Right hindlimb (tissue), 1 donor: ENCODE data around the gene TMEM178A.
"Not testable (repeated sequence)": the region's sequence is repeated elsewhere in the genome, so short reads cannot be mapped to it uniquely, and the experiment has no call there.

Experiments
- DNase-seq: peaks from one replicate; pipeline ENCODE4 v3.0.0-alpha.2; 2018

The TMEM178A gene

DNA sequence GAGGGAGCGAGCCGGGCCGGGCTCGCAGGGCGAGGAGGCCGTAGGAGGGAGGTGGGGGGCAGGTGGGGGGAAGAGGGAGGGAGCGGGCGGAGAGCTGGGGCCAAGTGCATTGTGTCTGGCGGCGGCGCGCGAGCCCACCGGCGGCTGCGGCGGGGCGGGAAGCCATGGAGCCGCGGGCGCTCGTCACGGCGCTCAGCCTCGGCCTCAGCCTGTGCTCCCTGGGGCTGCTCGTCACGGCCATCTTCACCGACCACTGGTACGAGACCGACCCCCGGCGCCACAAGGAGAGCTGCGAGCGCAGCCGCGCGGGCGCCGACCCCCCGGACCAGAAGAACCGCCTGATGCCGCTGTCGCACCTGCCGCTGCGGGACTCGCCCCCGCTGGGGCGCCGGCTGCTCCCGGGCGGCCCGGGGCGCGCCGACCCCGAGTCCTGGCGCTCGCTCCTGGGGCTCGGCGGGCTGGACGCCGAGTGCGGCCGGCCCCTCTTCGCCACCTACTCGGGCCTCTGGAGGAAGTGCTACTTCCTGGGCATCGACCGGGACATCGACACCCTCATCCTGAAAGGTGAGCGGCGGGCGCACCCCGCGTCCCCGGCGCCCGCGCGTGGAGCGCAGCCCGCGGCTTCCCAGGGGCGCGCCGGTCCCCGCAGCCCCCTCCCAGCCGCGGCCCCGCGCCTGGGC lies at the start of gene TMEM178A:
TSS of gene TMEM178A (plus strand) at position 107 of the 680 bp plus-strand sequence. CDS start at position 165, 58 bp downstream.
- DNase-seq, result peak; percentile 50

DNA sequence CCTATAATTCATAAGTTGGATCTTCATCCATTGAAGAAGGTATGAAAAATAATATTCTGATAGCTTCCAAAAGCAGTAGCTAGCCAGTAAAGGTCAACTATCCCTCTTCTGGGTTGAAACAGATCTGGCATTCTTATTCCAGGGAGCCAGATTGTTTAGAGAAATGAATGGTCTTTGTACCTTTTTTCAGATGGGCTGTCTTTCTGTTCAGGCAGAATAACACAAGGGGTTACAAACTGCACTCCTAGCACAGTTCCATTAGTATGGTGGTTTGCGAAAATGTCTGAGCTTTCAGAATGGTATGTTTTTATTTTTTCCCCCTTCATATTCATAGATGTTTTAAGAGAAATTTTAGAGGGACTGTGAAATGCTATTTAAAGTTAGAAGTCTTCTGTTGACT lies 47.5 kb upstream of the TMEM178A start:
- DNase-seq, result no peak

DNA sequence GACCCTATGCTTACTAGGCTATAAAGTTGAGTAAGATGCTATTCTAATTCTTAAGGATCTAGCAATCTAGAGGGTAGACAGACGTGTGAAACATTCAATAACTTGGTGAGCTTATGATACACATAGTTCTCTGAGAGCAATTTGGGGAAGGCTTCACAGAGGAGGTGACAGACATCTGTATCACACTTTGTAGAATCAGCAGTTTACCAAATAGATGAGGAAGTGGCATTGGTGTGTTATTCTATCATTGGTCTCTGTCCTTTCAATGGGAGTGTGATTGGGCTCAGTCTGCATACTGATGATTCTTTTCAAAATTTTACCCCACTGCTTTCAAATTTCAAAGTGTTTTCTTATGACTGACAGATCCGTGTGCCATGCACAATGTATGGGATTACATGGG lies 47.0 kb upstream of the TMEM178A start:
- no peak for DNase-seq

DNA sequence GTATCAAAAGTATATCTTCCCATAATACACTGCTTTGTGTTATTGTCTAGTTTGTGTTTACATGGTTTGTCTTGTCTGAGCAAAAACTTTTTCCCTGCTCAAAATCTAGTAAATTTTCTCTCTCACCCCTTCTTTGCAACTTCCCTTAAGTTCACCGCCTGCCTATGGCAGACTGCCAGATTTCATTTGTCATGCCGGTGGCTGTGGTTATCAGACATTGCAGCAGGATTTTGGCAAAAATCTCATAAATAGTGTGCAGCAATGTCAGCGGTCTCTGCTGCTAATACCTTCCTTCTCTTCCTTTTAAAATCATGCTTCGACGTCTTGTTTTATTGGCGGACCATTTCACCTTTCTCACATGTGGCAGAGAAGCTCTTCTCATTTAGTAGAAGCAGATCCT lies 45.6 kb upstream of the TMEM178A start:
- peak; percentile 39 for DNase-seq

DNA sequence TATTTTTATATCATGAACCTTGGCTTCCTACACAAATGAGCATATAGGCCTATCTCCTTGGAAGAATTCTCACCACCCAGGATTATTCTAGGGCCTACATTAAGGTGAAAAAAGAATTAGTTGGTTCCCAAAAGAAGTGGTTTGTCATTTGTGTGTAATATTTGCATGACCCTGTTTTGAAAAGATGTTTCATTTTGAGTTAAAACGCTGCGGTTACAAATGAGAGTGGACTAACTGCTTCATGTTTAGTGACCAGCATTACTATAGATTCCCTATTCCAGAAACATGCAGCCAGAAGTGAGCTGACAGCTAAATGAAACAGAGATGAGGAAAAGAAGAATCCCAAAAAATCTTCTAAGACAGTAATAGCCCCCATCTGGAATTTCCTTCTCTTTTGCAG lies 44.1 kb upstream of the TMEM178A start:
- DNase-seq, result no peak

DNA sequence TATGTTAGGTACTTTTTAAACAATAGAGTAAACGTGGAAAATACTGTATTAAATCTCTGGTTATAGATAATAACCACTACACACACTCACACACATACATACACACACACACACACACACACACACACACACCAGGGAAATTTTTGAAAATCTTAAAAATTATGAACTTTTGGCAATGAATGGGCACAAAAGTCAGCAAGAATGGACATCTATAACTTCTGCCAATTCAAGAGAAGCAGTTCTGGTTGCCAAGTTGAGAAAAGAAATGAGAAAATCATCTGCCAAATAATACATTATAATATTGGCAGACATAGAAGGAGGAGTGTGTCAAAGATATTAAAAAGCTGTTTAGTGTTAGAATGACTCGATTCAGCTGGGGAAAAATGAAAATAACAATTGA lies 42.9 kb upstream of the TMEM178A start:
- peak; percentile 44 for DNase-seq

DNA sequence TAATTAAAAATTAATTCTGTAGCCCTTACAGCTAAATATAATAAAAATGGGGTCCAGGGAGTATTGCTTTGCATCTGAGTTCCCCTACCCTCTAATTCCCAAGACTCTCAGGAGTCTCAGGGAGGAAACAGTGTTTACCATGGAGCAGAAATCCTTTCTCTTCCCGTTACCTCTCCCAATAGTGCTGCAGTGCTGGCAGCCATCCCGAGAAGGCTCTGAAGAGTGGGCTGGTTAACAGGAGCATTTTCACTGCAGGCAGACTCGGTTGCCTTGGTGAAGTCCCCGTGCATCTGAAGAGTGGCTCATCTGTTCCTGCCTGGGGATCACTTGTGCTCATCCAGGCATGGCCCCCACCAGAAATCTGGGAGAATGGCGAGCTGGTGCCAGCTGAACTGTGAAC lies 41.8 kb upstream of the TMEM178A start:
- DNase-seq, result peak; percentile 74

DNA sequence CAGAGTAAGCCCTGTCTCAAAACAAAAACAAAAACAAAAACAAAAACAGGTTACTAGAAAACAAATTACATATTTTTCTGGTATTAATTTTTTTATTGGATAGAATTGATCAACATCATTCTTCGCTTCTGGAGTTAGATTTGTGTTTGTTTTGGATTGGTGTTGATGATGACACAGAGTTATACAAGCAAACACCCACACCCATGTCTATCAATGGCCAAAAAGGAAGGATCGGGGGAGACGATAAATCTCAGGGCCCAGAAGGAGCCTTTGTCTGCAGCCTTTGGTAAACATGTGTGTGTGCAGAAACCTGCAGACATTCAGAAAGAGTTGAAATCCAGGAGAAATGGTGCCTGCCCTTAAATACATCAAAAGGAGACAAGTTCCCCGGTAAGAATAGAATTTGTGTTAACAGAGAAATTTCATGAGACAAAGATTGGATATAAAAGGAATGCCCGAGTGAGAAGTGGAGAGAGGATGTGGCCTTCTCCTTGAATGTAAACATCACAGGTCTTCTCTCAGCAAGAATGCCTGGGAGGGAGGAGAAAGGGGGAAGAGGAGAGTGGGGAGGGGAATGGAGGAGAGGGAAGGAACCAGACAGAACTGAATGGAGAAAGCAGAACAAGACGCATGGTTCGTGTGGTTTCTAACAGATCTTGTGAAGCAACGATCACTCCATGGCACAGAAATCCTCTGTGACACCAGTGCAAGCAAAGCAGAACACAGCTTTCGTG lies 40.4 kb upstream of the TMEM178A start:
- no peak for DNase-seq

DNA sequence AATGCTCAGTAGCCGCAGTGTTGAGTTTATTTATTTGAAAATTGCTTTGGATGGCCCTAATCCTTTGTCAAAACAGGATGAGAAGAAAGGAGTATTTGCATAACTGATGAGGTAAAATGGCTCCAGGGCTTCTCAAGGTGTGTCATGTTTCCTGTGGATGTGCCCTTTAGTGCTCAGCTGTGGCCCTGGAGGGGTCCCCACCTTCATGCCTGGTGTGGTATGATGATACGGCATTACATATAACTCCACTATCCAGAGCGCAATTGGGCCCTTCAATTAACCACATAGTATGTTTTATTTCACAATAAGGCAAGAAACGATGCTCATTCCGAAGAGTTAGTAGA lies 39.8 kb upstream of the TMEM178A start:
- DNase-seq, result no peak

DNA sequence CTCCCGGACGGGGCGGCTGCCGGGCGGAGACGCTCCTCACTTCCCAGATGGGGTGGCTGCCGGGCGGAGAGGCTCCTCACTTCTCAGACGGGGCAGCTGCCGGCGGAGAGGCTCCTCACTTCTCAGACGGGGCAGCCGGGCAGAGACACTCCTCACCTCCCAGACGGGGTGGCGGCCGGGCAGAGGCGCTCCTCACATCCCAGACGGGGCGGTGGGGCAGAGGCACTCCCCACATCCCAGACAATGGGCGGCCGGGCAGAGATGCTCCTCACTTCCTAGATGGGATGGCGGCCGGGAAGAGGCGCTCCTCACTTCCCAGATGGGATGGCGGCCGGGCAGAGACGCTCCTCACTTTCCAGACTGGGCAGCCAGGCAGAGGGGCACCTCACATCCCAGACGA lies 37.4 kb upstream of the TMEM178A start:
- DNase-seq, result not testable (repeated sequence)

DNA sequence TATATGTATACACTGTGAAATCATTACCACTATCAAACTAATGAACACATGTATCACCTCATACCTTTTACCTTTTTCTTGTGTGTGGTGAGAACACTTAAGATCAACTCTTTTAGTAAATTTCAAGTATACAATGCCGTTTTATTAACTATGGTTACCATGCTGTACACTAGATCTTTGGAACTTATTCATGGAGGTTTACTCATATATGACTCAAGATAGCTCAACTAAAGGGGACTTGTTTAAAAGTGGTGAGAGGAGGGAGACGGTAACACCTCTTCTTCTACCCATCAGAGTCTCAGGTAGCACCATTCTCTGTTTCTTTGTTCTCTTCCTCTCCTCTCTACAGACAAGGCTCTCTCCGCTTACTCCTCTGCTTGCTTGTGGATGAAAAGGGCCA lies 36.1 kb upstream of the TMEM178A start:
- no peak for DNase-seq

DNA sequence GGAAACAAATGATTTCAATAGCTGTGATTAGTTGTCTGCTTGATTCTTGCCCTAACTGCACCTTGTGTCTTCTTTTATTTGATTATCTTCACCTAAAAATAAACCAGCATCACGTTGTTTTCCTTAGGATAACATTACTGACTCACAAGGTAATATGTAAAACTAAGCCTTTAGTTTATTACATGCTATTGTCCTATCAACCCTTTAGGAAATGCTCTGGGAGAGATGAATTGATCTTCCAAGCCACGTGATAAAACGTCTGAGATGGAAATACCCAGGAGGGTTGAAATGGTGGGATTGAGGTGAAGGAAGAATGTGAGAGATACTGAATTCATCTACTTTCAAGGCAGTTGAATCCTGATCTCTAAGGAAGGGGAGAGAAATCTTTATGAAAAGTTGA lies 34.5 kb upstream of the TMEM178A start:
- no peak for DNase-seq

DNA sequence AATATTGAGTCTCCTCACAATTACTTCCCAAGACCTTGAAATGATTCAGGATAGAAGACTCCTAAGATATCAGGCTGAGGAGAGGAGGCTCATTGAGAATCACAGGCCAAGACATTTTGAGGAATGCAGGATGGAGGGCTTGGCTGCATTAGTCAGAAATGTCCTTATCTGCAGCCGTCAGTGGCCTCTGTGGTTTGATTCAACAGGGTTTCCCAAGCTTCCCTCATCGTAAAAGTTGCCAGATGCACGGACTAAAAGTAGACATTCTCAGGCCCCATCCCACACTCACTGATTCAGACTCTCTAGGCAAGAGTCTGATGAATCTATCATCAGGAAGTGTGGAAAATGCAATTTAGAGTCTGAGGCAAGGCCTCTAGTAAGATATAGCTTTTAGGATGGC lies 34.0 kb upstream of the TMEM178A start:
- DNase-seq, result no peak

DNA sequence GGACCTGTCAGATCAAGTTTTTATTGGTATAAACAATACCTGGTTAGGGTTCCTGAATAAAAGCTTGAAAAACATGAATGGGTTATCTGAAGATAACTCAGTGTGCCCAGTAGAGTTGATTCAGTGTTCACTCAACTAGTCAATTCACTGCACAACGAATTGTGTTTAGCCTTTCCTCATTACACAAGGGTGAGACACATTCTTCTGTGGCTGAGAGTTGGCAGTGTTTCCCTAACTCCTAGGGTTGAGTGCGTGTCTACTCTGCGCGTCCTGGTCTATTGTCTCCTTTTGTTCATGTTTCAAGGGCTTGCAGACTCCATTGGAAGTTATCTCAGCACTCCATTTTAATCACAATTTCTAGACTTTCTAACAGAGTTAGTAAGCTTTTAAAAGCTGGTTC lies 32.8 kb upstream of the TMEM178A start:
- DNase-seq, result no peak

DNA sequence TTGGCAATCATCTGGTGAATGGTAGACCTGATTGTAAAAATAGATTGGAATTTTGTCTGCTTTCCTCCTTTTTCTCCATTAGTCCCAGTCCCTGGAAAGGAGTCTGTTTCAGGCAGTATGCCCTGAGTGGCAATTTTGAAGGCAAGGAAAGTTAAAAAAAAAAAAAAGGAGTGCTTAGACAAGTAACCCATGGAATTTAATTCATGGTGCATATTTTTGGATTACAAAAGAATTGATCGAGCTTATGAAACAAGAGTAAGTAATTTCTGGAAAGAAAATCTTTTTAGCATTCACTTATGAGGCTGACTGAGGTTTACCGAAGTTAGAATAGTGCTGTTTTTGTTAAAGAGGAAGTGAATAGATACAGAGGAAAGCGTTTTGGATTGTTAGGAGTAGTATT lies 29.4 kb upstream of the TMEM178A start:
- DNase-seq, result no peak

DNA sequence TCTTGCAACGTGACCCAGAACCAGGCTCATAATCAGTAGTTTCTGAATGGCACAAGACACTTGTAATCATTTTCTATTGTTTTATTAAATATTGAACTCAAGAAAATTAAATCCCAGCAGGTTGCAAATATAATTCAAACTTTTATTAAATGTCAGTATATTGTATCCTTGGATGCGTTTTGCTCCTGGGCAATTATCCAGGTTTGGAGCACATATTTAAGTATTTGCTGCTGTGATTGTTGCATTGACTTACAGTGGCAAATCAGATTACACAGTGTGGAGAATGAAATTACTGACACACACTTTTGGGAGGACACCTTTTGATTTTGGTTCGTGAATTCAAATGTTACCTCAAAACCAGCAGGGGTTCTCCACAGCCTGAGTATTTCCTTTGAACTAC lies 27.1 kb upstream of the TMEM178A start:
- no peak for DNase-seq

DNA sequence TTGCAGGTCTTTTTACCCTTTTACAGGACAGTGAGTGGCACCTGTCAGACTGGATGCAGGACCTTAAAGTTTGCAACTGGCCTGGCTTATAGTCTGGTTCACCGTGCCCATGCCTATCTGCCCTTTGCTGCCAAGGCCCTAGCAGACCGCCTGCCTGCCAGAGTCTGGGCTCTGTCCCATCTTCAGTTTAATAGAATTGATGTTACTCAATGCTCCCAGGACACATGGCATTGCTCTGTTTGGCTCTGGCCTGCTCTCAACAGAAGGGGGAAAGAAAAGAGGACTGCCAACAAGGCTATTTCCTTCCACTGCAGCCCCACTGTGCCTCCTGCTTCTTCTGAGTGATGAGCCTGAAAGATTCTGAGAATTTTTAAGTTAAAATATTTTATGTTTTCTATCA lies 25.6 kb upstream of the TMEM178A start:
- DNase-seq, result no peak

DNA sequence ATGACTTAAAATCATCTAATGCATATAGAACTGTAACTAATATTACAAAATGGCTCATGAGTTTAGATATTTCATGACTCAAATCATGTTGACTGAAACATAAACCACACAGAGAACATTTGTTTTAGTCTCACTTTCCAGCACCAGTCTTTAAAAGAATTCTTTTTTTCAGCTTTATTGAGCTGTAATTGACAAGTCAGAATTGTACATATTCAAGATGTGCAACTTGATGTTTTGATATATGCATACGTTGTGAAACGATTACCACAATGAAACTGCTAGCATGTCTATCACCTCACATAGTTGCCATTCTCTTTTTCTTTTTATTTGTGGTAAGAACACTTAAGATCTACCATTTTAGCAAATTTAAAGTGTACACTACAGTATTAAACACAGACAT lies 25.0 kb upstream of the TMEM178A start:
- DNase-seq, result no peak

DNA sequence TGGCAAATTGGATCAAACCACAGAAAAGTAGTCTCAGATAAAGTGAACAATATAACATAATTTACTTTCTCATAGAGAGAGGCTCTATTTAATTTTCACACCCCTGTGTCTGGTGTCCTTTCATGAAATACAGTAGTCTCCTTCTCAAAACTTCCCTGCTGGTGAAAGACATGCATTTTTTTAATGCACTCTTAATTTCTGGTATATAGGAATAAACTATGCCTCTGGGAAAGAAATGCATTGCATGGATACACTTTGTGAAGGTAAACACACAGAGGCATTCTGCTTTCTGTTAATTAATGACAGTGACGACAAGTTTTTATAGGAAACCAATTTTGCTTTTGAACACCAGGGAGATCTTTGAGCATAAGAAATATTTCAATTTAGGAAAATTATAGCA lies 24.1 kb upstream of the TMEM178A start:
- DNase-seq, result no peak

DNA sequence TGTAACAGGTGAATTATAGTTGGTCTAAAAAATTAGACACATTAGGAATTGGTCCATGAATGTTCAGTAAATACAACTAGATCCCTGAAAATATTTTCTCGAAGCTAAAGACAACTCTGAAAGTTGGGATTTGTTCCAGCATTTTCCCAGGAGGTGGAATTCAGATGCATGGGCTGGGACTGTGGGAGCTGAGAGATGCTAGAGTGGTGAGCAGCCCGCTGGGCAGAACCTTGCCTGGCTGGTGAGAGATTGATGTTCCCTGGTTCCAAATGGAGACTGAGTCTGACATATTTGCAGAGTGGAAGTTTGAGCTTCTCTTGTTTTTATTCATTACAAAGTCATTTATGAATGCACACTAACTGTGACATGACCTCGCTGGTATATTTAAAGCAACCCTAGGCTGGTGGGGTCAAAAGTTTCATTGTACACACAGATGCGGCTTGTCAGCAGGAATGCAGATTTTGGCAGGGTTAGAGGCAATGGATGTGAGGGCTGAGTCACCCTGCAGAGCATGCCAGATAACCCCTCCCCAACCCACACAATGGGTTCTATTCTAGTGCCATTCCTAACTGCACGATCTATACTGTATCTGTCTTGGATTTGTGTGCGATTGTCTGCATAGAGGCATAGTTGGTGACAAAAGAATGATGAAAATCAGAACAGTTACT lies 23.5 kb upstream of the TMEM178A start:
- peak; percentile 36 for DNase-seq

DNA sequence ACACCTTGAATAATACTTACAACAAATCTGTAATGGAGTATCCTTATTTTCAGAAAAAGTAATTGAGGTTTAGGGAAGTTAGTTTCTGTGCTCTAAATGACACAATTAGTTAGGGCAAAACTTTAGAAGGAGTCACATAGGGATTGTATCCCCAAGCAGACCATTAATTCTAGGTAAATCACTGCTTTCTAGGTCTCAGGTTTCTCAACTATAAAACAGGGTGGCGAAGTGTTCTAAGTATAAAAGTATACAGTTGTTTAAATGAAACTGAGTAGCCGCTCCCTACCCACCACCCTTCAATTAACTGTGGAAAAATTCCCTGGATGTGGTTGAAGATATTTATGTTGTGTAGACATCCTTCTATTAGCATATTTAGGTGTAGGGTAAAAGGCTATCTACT lies 19.9 kb upstream of the TMEM178A start:
- no peak for DNase-seq

DNA sequence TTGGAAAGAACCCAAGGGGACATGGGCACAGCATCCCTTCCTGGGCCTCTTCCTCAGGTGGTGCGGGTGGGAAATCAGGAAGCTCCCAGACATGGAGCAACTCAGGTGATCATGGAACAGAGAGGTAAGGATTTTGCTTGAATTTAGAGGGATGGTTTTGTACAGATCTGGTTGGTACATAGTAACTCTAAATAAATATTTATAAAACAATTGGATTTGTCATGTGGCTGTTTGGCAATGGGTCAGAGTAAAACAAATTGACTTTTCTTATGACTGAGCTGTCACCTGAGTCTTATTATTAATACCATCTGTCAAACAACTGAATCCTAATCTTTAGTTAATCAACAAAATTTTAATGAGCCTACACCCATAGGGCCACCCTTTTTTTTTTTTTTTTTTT lies 19.4 kb upstream of the TMEM178A start:
- DNase-seq, result no peak

DNA sequence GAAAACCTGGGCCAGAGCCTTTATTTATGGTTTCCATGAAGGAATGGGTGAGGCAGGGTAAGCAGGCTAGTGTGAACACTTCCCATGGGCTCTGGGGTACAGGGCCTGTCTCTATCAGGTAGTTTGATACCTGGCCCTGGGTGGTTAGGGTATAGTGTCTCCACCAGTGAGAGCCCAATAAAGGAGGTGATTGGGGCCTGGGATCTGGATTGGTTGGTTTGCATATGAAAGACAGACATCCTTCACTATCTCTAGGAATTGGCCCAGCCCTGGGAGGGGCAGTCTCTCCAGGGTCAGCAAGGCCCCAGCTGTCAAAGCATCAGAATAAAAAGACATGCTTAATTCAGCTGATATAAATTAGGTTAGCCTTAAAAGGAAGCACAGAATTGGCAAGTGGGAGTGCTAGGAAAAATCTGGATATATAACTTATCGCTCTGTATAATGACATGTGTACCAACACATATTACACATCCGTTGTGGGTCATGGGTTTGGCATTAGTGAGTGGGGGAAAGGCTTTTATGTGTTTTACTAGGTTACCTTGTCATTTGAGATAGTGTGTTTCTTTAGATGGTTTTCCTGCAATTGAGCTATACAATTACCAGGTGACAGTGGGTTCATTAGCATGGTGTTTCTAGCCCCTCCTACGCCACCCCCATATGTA lies 18.5 kb upstream of the TMEM178A start:
- no peak for DNase-seq

DNA sequence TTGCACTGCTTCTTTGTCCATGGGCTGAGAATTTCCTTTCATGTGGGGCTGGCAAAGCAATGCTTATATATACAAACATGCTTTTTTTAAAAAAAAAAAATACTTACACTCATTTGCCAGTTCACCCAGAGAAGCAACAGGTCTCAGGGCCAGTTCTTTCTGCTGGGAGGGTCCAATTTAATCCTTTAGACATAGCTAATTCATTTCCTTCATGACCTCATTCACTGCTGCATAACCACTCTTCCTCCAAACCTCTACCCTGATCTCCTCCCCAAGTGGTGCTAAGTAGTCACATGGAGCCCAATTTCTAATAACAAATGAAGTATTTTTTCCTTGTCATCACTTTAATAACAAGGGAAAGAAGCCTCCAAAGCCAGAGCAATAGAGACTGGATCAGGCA lies 17.1 kb upstream of the TMEM178A start:
- DNase-seq, result no peak
